IPS-NIHi11 (cell line): ENCODE results near the gene SMIM8.

Source experiments
- DNase-seq: peaks from one replicate; pipeline ENCODE4 v3.0.0; 2012; ENCODE audit warnings: mixed read lengths, low spot score

SMIM8 gene

GRCh38 chr6:87391334-87391733 is 68.9 kb downstream of the SMIM8 start:
- DNase-seq: peak; percentile 55
